IMR-90 (cell line): Measurements from ENCODE around the gene LPAR1. TPM values are rescaled to one million over a fixed set of nuclear protein-coding genes. Genes with fewer than 3 reads are reported as not detected.

Experiments
- ATAC-seq: fragments of 200-7000 bp; cut with Tn5 transposase; 2 replicates; pipeline ENCODE4 v1.9.1; 2020; ENCODE audit warnings: low read depth, mild to moderate bottlenecking, moderate library complexity
- BruUV-seq: library from RNA; stranded (reverse); fragments of 400-500 nt; replicated peaks from 2 replicates; lab custom pipeline; 2021; lab: Mats Ljungman, UMichigan
- CTCF ChIA-PET: fragments of 300-600 bp; formaldehyde crosslinking; extraction: SDS; loops from one replicate; lab custom pipeline; 2021; ENCODE audit warnings: antibody characterized with exemption; lab: Yijun Ruan, JAX
- POLR2A ChIA-PET: fragments of 300-600 bp; sonication (Branson Sonifier 250); formaldehyde crosslinking; loops from one replicate; lab custom pipeline; 2022; ENCODE audit warnings: antibody characterized with exemption; ENCODE audit not compliant: unreplicated experiment; lab: Charles Lee
- DNase-seq: peaks from one replicate; pipeline ENCODE4 v3.0.0; 2013
- H2AFZ ChIP-seq: replicated peaks from 2 replicates; pipeline ENCODE3; 2013; ENCODE audit warnings: low read length, mild to moderate bottlenecking; ENCODE audit not compliant: poor library complexity
- H2AK5ac ChIP-seq: 2 replicates; pipeline ENCODE4 v1.6.1; 2013; ENCODE audit warnings: low read depth, low read length, inconsistent platforms
- H2AK9ac ChIP-seq: replicated peaks from 2 replicates; pipeline ENCODE3; 2013; ENCODE audit warnings: mild to moderate bottlenecking, low read depth, low read length, moderate library complexity; ENCODE audit not compliant: poor library complexity
- H2BK120ac ChIP-seq: 2 replicates; pipeline ENCODE4 v1.6.1; 2013; ENCODE audit warnings: low read depth, low read length, inconsistent platforms
- H2BK15ac ChIP-seq: 3 replicates; pipeline ENCODE4 v1.6.1; 2013; ENCODE audit warnings: low read depth, low read length, inconsistent platforms
- H2BK20ac ChIP-seq: 2 replicates; pipeline ENCODE4 v1.6.1; 2013; ENCODE audit warnings: low read depth, mild to moderate bottlenecking, inconsistent platforms, low read length, moderate library complexity
- H2BK5ac ChIP-seq: 2 replicates; pipeline ENCODE4 v1.6.1; 2013; ENCODE audit warnings: mild to moderate bottlenecking, low read depth, low read length, inconsistent platforms; ENCODE audit not compliant: poor library complexity, severe bottlenecking
- H3K14ac ChIP-seq: replicated peaks from 2 replicates; pipeline ENCODE4 v1.6.1; 2013; ENCODE audit warnings: low read depth, low read length, inconsistent platforms
- H3K18ac ChIP-seq: 2 replicates; pipeline ENCODE4 v1.6.1; 2013; ENCODE audit warnings: low read depth, low read length, control low read depth
- H3K23ac ChIP-seq: 2 replicates; pipeline ENCODE4 v1.6.1; 2013; ENCODE audit warnings: low read depth, low read length, inconsistent platforms
- H3K27ac ChIP-seq: 2 replicates; pipeline ENCODE4 v1.5.1; 2013; ENCODE audit warnings: mild to moderate bottlenecking, control low read depth, low read length; ENCODE audit not compliant: insufficient read depth
- H3K27me3 ChIP-seq: 2 replicates; pipeline ENCODE4 v1.6.1; 2013; ENCODE audit warnings: low read length; ENCODE audit not compliant: control insufficient read depth, insufficient read depth
- H3K36me3 ChIP-seq: 2 replicates; pipeline ENCODE4 v1.6.1; 2013; ENCODE audit warnings: low read length, mixed read lengths; ENCODE audit not compliant: control insufficient read depth, insufficient read depth
- H3K4ac ChIP-seq: 2 replicates; pipeline ENCODE4 v1.6.1; 2013; ENCODE audit warnings: low read depth, low read length, inconsistent platforms
- H3K4me1 ChIP-seq: 2 replicates; pipeline ENCODE4 v1.6.1; 2013; ENCODE audit warnings: low read length, mixed read lengths; ENCODE audit not compliant: control insufficient read depth, insufficient read depth
- H3K4me2 ChIP-seq: 2 replicates; pipeline ENCODE4 v1.6.1; 2013; ENCODE audit warnings: low read depth, mild to moderate bottlenecking, control low read depth, low read length, moderate library complexity
- H3K4me3 ChIP-seq: 2 replicates; pipeline ENCODE4 v1.5.1; 2013; ENCODE audit warnings: low read depth, mild to moderate bottlenecking, control low read depth, low read length, moderate library complexity; ENCODE audit not compliant: insufficient read depth
- H3K56ac ChIP-seq: 2 replicates; pipeline ENCODE4 v1.6.1; 2013; ENCODE audit warnings: low read length, inconsistent platforms; ENCODE audit not compliant: insufficient read depth; ENCODE audit errors: extremely low read depth
- H3K79me1 ChIP-seq, 2 experiments: 2 replicates each; pipeline ENCODE4 v1.6.1; 2013; ENCODE audit warnings: low read length in 2 of 2, inconsistent platforms in 1 of 2, low read depth in 1 of 2
- H3K9ac ChIP-seq: 2 replicates; pipeline ENCODE4 v1.6.1; 2013; ENCODE audit warnings: low read depth, low read length, control low read depth
- H3K9me1 ChIP-seq: 2 replicates; pipeline ENCODE4 v1.6.1; 2013; ENCODE audit warnings: low read length, inconsistent platforms; ENCODE audit not compliant: insufficient read depth
- H3K9me3 ChIP-seq: 2 replicates; pipeline ENCODE4 v1.6.1; 2013; ENCODE audit warnings: low read length; ENCODE audit not compliant: control insufficient read depth, insufficient read depth
- H4K20me1 ChIP-seq: 2 replicates; pipeline ENCODE4 v1.6.1; 2013; ENCODE audit warnings: low read length, inconsistent platforms; ENCODE audit not compliant: insufficient read depth
- H4K5ac ChIP-seq: 2 replicates; pipeline ENCODE4 v1.6.1; 2013; ENCODE audit warnings: mild to moderate bottlenecking, low read depth, low read length, control low read depth
- H4K8ac ChIP-seq, 2 experiments: 2 replicates each; pipeline ENCODE4 v1.6.1; 2013; ENCODE audit warnings: low read depth in 2 of 2, low read length in 2 of 2, control low read depth in 1 of 2, inconsistent platforms in 1 of 2
- H4K91ac ChIP-seq: 2 replicates; pipeline ENCODE4 v1.6.1; 2013; ENCODE audit warnings: low read depth, low read length, inconsistent platforms; ENCODE audit not compliant: insufficient read depth
- BHLHE40 ChIP-seq: fragments of 150-350 bp; IDR thresholded peaks from 2 replicates; pipeline ENCODE4 v1.6.1; 2016; ENCODE audit warnings: mild to moderate bottlenecking, low read depth, low read length
- CEBPB ChIP-seq: IDR thresholded peaks from 2 replicates; pipeline ENCODE4 v1.6.1; 2012; ENCODE audit warnings: low read depth, low read length, improper control_type of control experiment
- FOS ChIP-seq: fragments of 150-350 bp; IDR thresholded peaks from 2 replicates; pipeline ENCODE4 v1.6.1; 2016; ENCODE audit warnings: low read depth, low read length
- MAFK ChIP-seq: IDR thresholded peaks from 2 replicates; pipeline ENCODE4 v1.6.1; 2012; ENCODE audit warnings: low read depth, low read length, improper control_type of control experiment
- MAZ ChIP-seq: IDR thresholded peaks from 2 replicates; pipeline ENCODE4 v1.6.1; 2012; ENCODE audit warnings: low read depth, mild to moderate bottlenecking, low read length, improper control_type of control experiment, moderate library complexity, borderline replicate concordance
- MXI1 ChIP-seq: IDR thresholded peaks from 2 replicates; pipeline ENCODE4 v1.6.1; 2012; ENCODE audit warnings: low read depth, mild to moderate bottlenecking, low read length, moderate library complexity, borderline replicate concordance
- POLR2A ChIP-seq: IDR thresholded peaks from 2 replicates; pipeline ENCODE4 v1.6.1; 2012; ENCODE audit warnings: mild to moderate bottlenecking, low read depth, low read length
- RAD21 ChIP-seq: IDR thresholded peaks from 2 replicates; pipeline ENCODE4 v1.6.1; 2012; ENCODE audit warnings: low read length, improper control_type of control experiment
- RCOR1 ChIP-seq: IDR thresholded peaks from 2 replicates; pipeline ENCODE4 v1.6.1; 2012; ENCODE audit warnings: mild to moderate bottlenecking, low read length, improper control_type of control experiment; ENCODE audit not compliant: insufficient replicate concordance
- RFX5 ChIP-seq: IDR thresholded peaks from 2 replicates; pipeline ENCODE4 v1.8.0; 2012; ENCODE audit warnings: low read depth, mild to moderate bottlenecking, low read length, moderate library complexity
- SMC3 ChIP-seq: fragments of 150-350 bp; IDR thresholded peaks from 2 replicates; pipeline ENCODE4 v1.6.1; 2016; ENCODE audit warnings: low read depth, mild to moderate bottlenecking, antibody characterized with exemption, low read length, moderate library complexity
- WGBS, 2 experiments: methylation state at CpG; one replicate each; pipeline versions ENCODE4 v1.1.5 to v1.1.7; 2013; ENCODE audit warnings: missing lambda C conversion rate in 2 of 2; ENCODE audit not compliant: insufficient read length in 1 of 2; ENCODE audit errors: extremely low coverage in 2 of 2; 5-methylcytosine and 5-hydroxymethylcytosine counted together
- dilution Hi-C: fragments of 300-500 bp; cut with HindIII; formaldehyde crosslinking; loops from one replicate; pipeline ENCODE4 v1.14.3; 2018; ENCODE audit warnings: low sequenced_read_pairs; ENCODE audit not compliant: unreplicated experiment
- in situ Hi-C: fragments of 300-500 bp; cut with MboI; formaldehyde crosslinking; loops from 3 replicates; pipeline ENCODE4 v1.14.3; 2019; ENCODE audit warnings: low sequenced_read_pairs, inconsistent platforms, mixed read lengths
- intact Hi-C: fragments of 100-400 bp; cut with micrococcal nuclease; formaldehyde crosslinking; loops from 2 replicates; pipeline ENCODE4 v1.10.0; 2022
- polyA plus RNA-seq, 3 experiments: library from polyadenylated mRNA; depleted of rRNA; stranded (reverse); fragments of >200 nt; gene quantifications; 2 replicates each; pipeline ENCODE4 v1.2.3, GENCODE V29; 2012; ENCODE audit warnings: low replicate concordance in 1 of 3
- total RNA-seq: library from RNA; depleted of rRNA; stranded (reverse); fragments of >200 nt; gene quantifications from 2 replicates; pipeline ENCODE4 v1.2.3, GENCODE V29; 2012
- TF ChIP-seq, protein P1 (sequence below): fragments of 150-350 bp; IDR thresholded peaks from 2 replicates; pipeline ENCODE4 v1.6.1; 2016; ENCODE audit warnings: low read depth, mild to moderate bottlenecking, low read length, moderate library complexity, borderline replicate concordance
- TF ChIP-seq, protein P2 (sequence below): fragments of 150-350 bp; IDR thresholded peaks from 2 replicates; pipeline ENCODE4 v1.6.1; 2017; ENCODE audit warnings: mild to moderate bottlenecking, antibody characterized with exemption, low read length, low read depth
- TF ChIP-seq, protein P3 (sequence below): conservative IDR thresholded peaks from 2 replicates; pipeline ENCODE4 v1.5.1; 2012; ENCODE audit warnings: mild to moderate bottlenecking, low read depth, low read length, improper control_type of control experiment

Gene LPAR1
- total and polyA plus RNA-seq, 2 of the 4 experiments (the other 2 are of a cell fraction), result 171 to 315 TPM

DNA sequence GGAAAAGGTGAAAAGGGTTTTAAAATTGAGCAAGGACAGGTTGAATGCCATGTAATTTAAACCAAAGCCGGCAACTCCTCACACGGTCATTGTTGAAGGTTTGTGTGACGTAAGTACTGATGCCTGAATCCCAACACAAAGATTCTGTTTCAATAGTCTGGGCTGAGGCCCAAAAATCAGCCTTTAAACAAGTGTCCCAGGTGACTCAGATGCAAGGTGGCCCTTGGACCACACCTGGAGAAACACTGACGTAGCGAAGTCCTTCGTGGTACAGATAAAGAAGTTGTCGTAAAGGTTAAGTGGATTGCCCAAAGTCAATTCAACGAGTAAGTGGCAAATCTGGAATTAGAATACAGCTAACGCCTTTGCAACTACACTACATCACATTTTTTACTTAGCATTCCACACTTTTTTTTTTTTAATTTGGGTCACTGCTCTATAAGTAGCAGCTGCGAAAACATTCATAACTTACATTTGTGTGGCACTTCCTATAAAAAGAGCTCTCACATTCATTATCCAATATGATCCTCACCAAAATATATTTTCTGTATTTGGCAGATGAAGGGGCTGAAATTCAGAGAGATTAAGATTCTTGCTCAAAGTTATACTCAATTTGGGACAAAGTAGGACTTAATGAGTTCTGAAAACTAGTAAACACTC is 111.3 kb downstream of the LPAR1 start:
- in situ Hi-C loops (no loop called here), intact Hi-C loops (no loop called here), dilution Hi-C loops (no loop called here)
- no peak overlapping the region for H2BK20ac ChIP-seq
- H3K18ac ChIP-seq, result no peak overlapping the region
- no peak overlapping the region for H3K9ac ChIP-seq
- peaks cover 3% of the 10 kb centered on the region for H3K9me1 ChIP-seq
- H2BK15ac ChIP-seq, result no peak overlapping the region
- H2BK5ac ChIP-seq, result peak overlapping the region; percentile 14
- peaks cover 22% of the 10 kb centered on the region; the same call in 1 of the 2 replicates for H4K20me1 ChIP-seq
- ChIA-PET CTCF (interaction anchor here (0.6 to 0.7 kb wide), 2 partner anchors 177 to 488 kb away, joined by 3 to 4 read pairs; no protein-coding TSS in a partner anchor), POLR2A (no interaction called here)
- H3K9me3 ChIP-seq, result no peaks in the 10 kb centered on the region
- no peak overlapping the region for H3K4ac ChIP-seq
- TF ChIP-seq SMC3 (no peak), MXI1 (no peak), BHLHE40 (no peak), RCOR1 (no peak), FOS (no peak), CEBPB (no peak), RAD21 (no peak), MAFK (no peak), POLR2A (no peak), RFX5 (no peak), MAZ (no peak)
- TF ChIP-seq, protein P1, sequence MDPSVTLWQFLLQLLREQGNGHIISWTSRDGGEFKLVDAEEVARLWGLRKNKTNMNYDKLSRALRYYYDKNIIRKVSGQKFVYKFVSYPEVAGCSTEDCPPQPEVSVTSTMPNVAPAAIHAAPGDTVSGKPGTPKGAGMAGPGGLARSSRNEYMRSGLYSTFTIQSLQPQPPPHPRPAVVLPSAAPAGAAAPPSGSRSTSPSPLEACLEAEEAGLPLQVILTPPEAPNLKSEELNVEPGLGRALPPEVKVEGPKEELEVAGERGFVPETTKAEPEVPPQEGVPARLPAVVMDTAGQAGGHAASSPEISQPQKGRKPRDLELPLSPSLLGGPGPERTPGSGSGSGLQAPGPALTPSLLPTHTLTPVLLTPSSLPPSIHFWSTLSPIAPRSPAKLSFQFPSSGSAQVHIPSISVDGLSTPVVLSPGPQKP, result no peak
- TF ChIP-seq, protein P2, sequence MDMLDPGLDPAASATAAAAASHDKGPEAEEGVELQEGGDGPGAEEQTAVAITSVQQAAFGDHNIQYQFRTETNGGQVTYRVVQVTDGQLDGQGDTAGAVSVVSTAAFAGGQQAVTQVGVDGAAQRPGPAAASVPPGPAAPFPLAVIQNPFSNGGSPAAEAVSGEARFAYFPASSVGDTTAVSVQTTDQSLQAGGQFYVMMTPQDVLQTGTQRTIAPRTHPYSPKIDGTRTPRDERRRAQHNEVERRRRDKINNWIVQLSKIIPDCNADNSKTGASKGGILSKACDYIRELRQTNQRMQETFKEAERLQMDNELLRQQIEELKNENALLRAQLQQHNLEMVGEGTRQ, result no peak
- TF ChIP-seq, protein P3, sequence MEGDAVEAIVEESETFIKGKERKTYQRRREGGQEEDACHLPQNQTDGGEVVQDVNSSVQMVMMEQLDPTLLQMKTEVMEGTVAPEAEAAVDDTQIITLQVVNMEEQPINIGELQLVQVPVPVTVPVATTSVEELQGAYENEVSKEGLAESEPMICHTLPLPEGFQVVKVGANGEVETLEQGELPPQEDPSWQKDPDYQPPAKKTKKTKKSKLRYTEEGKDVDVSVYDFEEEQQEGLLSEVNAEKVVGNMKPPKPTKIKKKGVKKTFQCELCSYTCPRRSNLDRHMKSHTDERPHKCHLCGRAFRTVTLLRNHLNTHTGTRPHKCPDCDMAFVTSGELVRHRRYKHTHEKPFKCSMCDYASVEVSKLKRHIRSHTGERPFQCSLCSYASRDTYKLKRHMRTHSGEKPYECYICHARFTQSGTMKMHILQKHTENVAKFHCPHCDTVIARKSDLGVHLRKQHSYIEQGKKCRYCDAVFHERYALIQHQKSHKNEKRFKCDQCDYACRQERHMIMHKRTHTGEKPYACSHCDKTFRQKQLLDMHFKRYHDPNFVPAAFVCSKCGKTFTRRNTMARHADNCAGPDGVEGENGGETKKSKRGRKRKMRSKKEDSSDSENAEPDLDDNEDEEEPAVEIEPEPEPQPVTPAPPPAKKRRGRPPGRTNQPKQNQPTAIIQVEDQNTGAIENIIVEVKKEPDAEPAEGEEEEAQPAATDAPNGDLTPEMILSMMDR, result no peak
- no peak overlapping the region for H3K4me2 ChIP-seq
- DNase-seq, result no peak
- BruUV-seq, result no TSS peak
- peak overlapping the region; percentile 68; the same call in 1 of the 2 replicates for H4K5ac ChIP-seq
- no peak overlapping the region for H3K56ac ChIP-seq
- peaks cover 19% of the 10 kb centered on the region for H3K36me3 ChIP-seq
- H3K27ac ChIP-seq, result no peak overlapping the region
- H2AFZ ChIP-seq, result no peak overlapping the region
- peaks cover 11% of the 10 kb centered on the region for H3K4me1 ChIP-seq
- H4K91ac ChIP-seq, result 0 out of 2 replicates have a peak overlapping the region, but pooled peaks have one; percentile 43
- 0 out of 2 replicates have a peak overlapping the region, but pooled peaks have one; percentile 3 for H3K14ac ChIP-seq
- H2AK9ac ChIP-seq, result no peak overlapping the region
- H3K4me3 ChIP-seq, result no peak overlapping the region
- 87% methylated on average over 3 of the region's 10 CpGs; no CpG with 5 or more reads in 1 of the 2 experiments for WGBS, 2 experiments
- 0 out of 4 replicates have a peak overlapping the region, but pooled peaks of 1 of the 2 experiments have one; percentile 2 for H4K8ac ChIP-seq
- ATAC-seq, result no peak
- no peaks in the 10 kb centered on the region for H3K27me3 ChIP-seq
- H2BK120ac ChIP-seq, result no peak overlapping the region
- H3K23ac ChIP-seq, result no peak overlapping the region
- H2AK5ac ChIP-seq, result no peak overlapping the region
- H3K79me1 ChIP-seq, result peaks cover 13 to 58% of the 10 kb centered on the region in 2 experiments
